Measurements from ENCODE around the gene LSM4. TPM values are rescaled to one million over a fixed set of nuclear protein-coding genes. Genes with fewer than 3 reads are reported as not detected.

Gene LSM4
- total RNA-seq, 1 donor from 2014 or later: 166 TPM

DNA sequence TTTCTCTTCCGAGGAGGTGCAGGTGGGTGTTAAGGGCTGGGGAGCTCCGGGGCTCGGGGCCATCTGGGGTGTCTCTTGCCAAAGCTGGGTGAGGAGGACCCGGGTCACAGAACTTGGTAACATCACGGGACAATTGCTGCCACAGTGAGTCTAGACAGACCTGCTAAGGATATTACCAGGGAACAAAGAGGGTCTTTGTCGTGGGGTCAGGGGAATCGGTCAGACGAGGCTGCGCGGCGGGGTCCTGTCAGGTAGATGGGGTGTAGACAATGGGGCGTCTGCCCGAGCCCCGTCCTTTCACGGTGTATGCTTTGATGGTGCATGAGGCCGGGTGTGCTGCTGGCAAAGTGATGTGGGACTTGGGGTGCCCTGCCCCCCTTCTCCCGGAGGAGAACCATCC, 25.3 kb upstream of the LSM4 start:
- Mint-ChIP-seq H3K4me3 (ENCODE audit: unreplicated experiment) (no peak overlapping the region), H3K36me3 (ENCODE audit: low read depth, unreplicated experiment) (peaks cover 12% of the 10 kb centered on the region), H3K27ac (ENCODE audit: unreplicated experiment) (no peak overlapping the region), H3K4me1 (ENCODE audit: unreplicated experiment) (peaks cover 5% of the 10 kb centered on the region), H3K27me3 (ENCODE audit: unreplicated experiment) (peaks cover 3% of the 10 kb centered on the region), H3K9me3 (ENCODE audit: unreplicated experiment) (no peaks in the 10 kb centered on the region)
- TF ChIP-seq CTCF (IDR thresholded peaks at IDR 0.05; ENCODE audit: unreplicated experiment): no peak
- DNase-seq (ENCODE audit: low spot score): no peak

- DNase-seq (ENCODE audit: low spot score): no peak
- Mint-ChIP-seq H3K4me3 (ENCODE audit: unreplicated experiment) (no peak overlapping the region), H3K9me3 (ENCODE audit: unreplicated experiment) (no peaks in the 10 kb centered on the region), H3K36me3 (ENCODE audit: low read depth, unreplicated experiment) (peaks cover 12% of the 10 kb centered on the region), H3K27ac (ENCODE audit: unreplicated experiment) (no peak overlapping the region), H3K4me1 (ENCODE audit: unreplicated experiment) (peaks cover 11% of the 10 kb centered on the region), H3K27me3 (ENCODE audit: unreplicated experiment) (peaks cover 4% of the 10 kb centered on the region)
- no peak for TF ChIP-seq CTCF (IDR thresholded peaks at IDR 0.05; ENCODE audit: unreplicated experiment)
Observed at GRCh38 chr19:18346091-18346490, 23.2 kb upstream of the LSM4 start.

DNA sequence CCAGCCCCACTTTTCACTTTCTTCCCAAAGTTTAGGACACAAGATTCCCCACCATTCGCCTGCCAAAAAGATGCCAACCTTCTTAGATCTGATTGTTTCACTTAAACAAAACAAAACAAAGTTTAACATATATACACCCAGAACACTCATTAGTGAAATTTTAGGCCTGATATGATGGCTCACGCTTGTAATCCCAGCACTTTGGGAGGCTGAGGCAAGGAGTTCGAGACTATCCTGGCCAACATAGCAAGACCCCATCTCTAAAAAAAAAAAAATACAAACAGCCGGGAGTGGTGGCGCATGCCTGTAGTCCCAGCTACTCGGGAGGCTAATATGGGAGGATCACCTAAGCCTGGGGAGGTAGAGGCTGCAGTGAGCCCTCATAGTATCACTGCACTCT, 22.4 kb upstream of the LSM4 start:
- Mint-ChIP-seq H3K27me3 (ENCODE audit: unreplicated experiment) (peaks cover 4% of the 10 kb centered on the region), H3K36me3 (ENCODE audit: low read depth, unreplicated experiment) (peaks cover 10% of the 10 kb centered on the region), H3K4me3 (ENCODE audit: unreplicated experiment) (no peak overlapping the region), H3K9me3 (ENCODE audit: unreplicated experiment) (no peaks in the 10 kb centered on the region), H3K4me1 (ENCODE audit: unreplicated experiment) (peaks cover 11% of the 10 kb centered on the region), H3K27ac (ENCODE audit: unreplicated experiment) (peak overlapping the region; percentile 31)
- TF ChIP-seq CTCF (IDR thresholded peaks at IDR 0.05; ENCODE audit: unreplicated experiment): no peak
- DNase-seq (ENCODE audit: low spot score): no peak

DNA sequence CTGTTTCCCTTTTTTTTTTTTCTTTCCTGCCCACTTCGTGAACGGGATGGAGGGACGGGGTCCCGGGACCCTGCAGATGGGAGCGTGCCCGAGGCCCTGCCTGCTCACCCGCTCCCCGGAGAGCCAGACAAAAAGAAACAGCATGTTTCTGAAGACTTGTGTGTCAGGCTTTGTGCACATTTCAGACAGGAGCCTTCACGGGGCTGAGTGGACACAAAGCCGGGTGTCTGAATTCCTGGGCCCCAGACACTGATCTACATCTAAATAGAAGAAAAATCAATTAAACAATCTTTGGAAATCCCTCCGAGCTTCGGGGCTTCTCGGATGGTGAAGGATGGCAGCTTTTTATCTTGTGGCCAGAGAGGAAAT, 21.7 kb upstream of the LSM4 start:
- H3K4me1 Mint-ChIP-seq (ENCODE audit: unreplicated experiment): peaks cover 13% of the 10 kb centered on the region
- no peak overlapping the region for H3K27ac Mint-ChIP-seq (ENCODE audit: unreplicated experiment)
- H3K36me3 Mint-ChIP-seq (ENCODE audit: low read depth, unreplicated experiment): peaks cover 11% of the 10 kb centered on the region
- no peaks in the 10 kb centered on the region for H3K9me3 Mint-ChIP-seq (ENCODE audit: unreplicated experiment)
- H3K27me3 Mint-ChIP-seq (ENCODE audit: unreplicated experiment): peaks cover 7% of the 10 kb centered on the region
- no peak for DNase-seq (ENCODE audit: low spot score)
- TF ChIP-seq CTCF (IDR thresholded peaks at IDR 0.05; ENCODE audit: unreplicated experiment): no peak
- H3K4me3 Mint-ChIP-seq (ENCODE audit: unreplicated experiment): no peak overlapping the region

DNA sequence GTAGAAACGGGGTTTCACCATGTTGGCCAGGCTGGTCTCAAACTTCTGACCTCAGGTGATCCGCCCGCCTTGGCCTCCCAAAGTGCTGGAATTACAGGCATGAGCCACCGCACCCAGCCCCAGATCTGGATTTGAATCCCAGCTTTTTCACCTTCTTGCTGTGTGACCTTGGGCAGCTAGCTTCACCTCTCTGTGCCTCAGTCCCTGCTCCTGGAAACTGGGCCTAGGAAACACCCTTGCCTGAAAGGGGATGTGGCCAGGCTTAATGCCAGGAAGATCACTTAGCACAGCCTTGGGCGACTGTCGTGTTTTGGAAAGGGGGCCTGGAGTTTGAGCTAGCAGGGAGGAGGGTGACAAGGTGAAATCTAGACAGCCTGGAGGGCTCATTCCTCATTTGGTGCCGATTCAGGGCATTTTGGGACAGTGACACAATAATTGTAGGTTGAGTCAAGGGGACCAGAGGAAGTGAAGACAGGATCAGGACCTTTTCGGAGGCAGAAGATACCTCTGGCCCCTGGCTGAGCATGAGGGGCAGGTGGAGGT, 19.3 kb upstream of the LSM4 start:
- Mint-ChIP-seq H3K27me3 (ENCODE audit: unreplicated experiment) (peaks cover 8% of the 10 kb centered on the region), H3K9me3 (ENCODE audit: unreplicated experiment) (no peaks in the 10 kb centered on the region), H3K4me1 (ENCODE audit: unreplicated experiment) (peaks cover 14% of the 10 kb centered on the region), H3K4me3 (ENCODE audit: unreplicated experiment) (peak overlapping the region; percentile 50), H3K36me3 (ENCODE audit: low read depth, unreplicated experiment) (peaks cover 9% of the 10 kb centered on the region), H3K27ac (ENCODE audit: unreplicated experiment) (no peak overlapping the region)
- no peak for TF ChIP-seq CTCF (IDR thresholded peaks at IDR 0.05; ENCODE audit: unreplicated experiment)
- no peak for DNase-seq (ENCODE audit: low spot score)
